DOHH2 (cell line): ENCODE results near the gene MAP2K6.

Experiments
- H3F3A ChIP-seq: fragments of 200-600 bp; sonication (generic), shearing (Covaris generic); 2 replicates; pipeline ENCODE4 v1.6.0; 2016; ENCODE audit warnings: antibody characterized with exemption, mild to moderate bottlenecking; ENCODE audit not compliant: control insufficient read depth, insufficient read depth
- H3K27ac ChIP-seq: fragments of 200-600 bp; sonication (generic); 2 replicates; pipeline ENCODE4 v1.5.1; 2014; ENCODE audit warnings: low read depth, mild to moderate bottlenecking, low read length, moderate library complexity
- H3K27me3 ChIP-seq: fragments of 200-600 bp; sonication (generic); 2 replicates; pipeline ENCODE4 v1.6.1; 2014; ENCODE audit warnings: mild to moderate bottlenecking, low read length, mixed read lengths; ENCODE audit not compliant: control insufficient read depth
- H3K36me3 ChIP-seq: fragments of 200-600 bp; sonication (generic); 2 replicates; pipeline ENCODE4 v1.6.1; 2014; ENCODE audit warnings: mild to moderate bottlenecking, low read length, moderate library complexity, mixed read lengths; ENCODE audit not compliant: control insufficient read depth
- H3K4me1 ChIP-seq: fragments of 200-600 bp; sonication (generic); 2 replicates; pipeline ENCODE4 v1.6.1; 2014; ENCODE audit warnings: mild to moderate bottlenecking, low read length, mixed read lengths; ENCODE audit not compliant: control insufficient read depth
- H3K4me2 ChIP-seq: fragments of 200-600 bp; sonication (generic); 2 replicates; pipeline ENCODE4 v1.6.0; 2014; ENCODE audit warnings: mild to moderate bottlenecking, low read length, moderate library complexity
- H3K4me3 ChIP-seq: fragments of 200-600 bp; sonication (generic); 2 replicates; pipeline ENCODE4 v1.5.1; 2014; ENCODE audit warnings: mild to moderate bottlenecking, low read length, mixed read lengths
- H3K79me2 ChIP-seq: fragments of 200-600 bp; sonication (generic); 2 replicates; pipeline ENCODE4 v1.6.1; 2014; ENCODE audit warnings: mild to moderate bottlenecking, low read length, mixed read lengths; ENCODE audit not compliant: control insufficient read depth
- H3K9me2 ChIP-seq: fragments of 200-600 bp; sonication (generic); replicated peaks from 2 replicates; pipeline ENCODE4 v1.6.1; 2014; ENCODE audit warnings: mild to moderate bottlenecking, low read length, mixed read lengths; ENCODE audit not compliant: control insufficient read depth
- H3K9me3 ChIP-seq: fragments of 200-600 bp; sonication (generic); 2 replicates; pipeline ENCODE4 v1.6.1; 2014; ENCODE audit warnings: antibody characterized with exemption, low read length, mixed read lengths; ENCODE audit not compliant: control insufficient read depth, insufficient read depth
- H4K20me1 ChIP-seq: fragments of 200-600 bp; sonication (generic); 2 replicates; pipeline ENCODE4 v1.6.0; 2014; ENCODE audit warnings: low read depth, mild to moderate bottlenecking, antibody characterized with exemption, low read length, moderate library complexity; ENCODE audit not compliant: control insufficient read depth, insufficient read depth
- EZH2phosphoT487 ChIP-seq: fragments of 200-600 bp; sonication (generic); IDR thresholded peaks from 2 replicates; pipeline ENCODE4 v1.6.1; 2017; ENCODE audit warnings: borderline replicate concordance, mild to moderate bottlenecking, antibody characterized with exemption, low read length, moderate library complexity, mixed read lengths
- TF ChIP-seq, protein P1 (sequence below): fragments of 200-600 bp; sonication (generic); IDR thresholded peaks from one replicate; pipeline ENCODE4 v1.5.1; 2014; ENCODE audit warnings: antibody characterized with exemption, mild to moderate bottlenecking, low read depth, low read length; ENCODE audit not compliant: poor library complexity, severe bottlenecking

MAP2K6 gene

GRCh38 chr17:69535016-69535570, 120.6 kb downstream of the MAP2K6 start:
- H4K20me1 ChIP-seq, result no peaks in the 10 kb centered on the region
- H3F3A ChIP-seq, result no peaks in the 10 kb centered on the region
- no peak overlapping the region for H3K27ac ChIP-seq
- TF ChIP-seq, protein P1, sequence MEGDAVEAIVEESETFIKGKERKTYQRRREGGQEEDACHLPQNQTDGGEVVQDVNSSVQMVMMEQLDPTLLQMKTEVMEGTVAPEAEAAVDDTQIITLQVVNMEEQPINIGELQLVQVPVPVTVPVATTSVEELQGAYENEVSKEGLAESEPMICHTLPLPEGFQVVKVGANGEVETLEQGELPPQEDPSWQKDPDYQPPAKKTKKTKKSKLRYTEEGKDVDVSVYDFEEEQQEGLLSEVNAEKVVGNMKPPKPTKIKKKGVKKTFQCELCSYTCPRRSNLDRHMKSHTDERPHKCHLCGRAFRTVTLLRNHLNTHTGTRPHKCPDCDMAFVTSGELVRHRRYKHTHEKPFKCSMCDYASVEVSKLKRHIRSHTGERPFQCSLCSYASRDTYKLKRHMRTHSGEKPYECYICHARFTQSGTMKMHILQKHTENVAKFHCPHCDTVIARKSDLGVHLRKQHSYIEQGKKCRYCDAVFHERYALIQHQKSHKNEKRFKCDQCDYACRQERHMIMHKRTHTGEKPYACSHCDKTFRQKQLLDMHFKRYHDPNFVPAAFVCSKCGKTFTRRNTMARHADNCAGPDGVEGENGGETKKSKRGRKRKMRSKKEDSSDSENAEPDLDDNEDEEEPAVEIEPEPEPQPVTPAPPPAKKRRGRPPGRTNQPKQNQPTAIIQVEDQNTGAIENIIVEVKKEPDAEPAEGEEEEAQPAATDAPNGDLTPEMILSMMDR, result no peak
- TF ChIP-seq EZH2phosphoT487, result no peak
- H3K9me2 ChIP-seq, result no peaks in the 10 kb centered on the region
- H3K4me1 ChIP-seq, result no peaks in the 10 kb centered on the region
- H3K4me2 ChIP-seq, result no peak overlapping the region
- H3K4me3 ChIP-seq, result no peak overlapping the region
- H3K9me3 ChIP-seq, result no peaks in the 10 kb centered on the region
- no peaks in the 10 kb centered on the region for H3K36me3 ChIP-seq
- no peaks in the 10 kb centered on the region for H3K27me3 ChIP-seq
- H3K79me2 ChIP-seq, result no peaks in the 10 kb centered on the region

- no peaks in the 10 kb centered on the region for H3F3A ChIP-seq
- no peaks in the 10 kb centered on the region for H3K4me1 ChIP-seq
- H3K27ac ChIP-seq, result no peak overlapping the region
- no peak overlapping the region for H3K4me2 ChIP-seq
- H3K27me3 ChIP-seq, result no peaks in the 10 kb centered on the region
- no peak overlapping the region for H3K4me3 ChIP-seq
- no peaks in the 10 kb centered on the region for H3K9me2 ChIP-seq
- no peaks in the 10 kb centered on the region for H3K9me3 ChIP-seq
- no peaks in the 10 kb centered on the region for H3K36me3 ChIP-seq
- no peaks in the 10 kb centered on the region for H3K79me2 ChIP-seq
- no peak for TF ChIP-seq EZH2phosphoT487
- TF ChIP-seq, protein P1, result no peak
- H4K20me1 ChIP-seq, result no peaks in the 10 kb centered on the region
These were observed 124.3 kb downstream of the MAP2K6 start for GRCh38 chr17:69538795-69539194.

DNA sequence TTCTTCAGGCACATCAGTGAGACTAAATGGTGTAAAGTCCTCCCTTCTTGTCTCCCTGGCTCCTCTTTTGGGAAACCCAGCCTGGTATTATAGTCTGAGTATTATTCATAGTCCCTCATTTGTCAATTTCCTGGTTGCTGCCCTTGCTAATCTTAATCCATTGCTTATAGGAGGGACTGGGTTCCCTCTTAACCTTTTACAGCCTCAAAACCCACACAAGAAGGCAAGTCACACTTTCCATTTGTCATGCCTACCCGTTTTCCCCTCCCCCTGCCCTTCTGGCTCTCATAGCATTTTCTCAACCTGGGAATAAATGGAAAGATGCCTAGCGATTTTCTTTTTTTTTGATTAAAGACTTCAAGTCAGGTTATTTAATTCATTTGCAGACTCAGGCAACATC, 124.8 kb downstream of the MAP2K6 start:
- TF ChIP-seq, protein P1, result no peak
- no peak for TF ChIP-seq EZH2phosphoT487
- no peaks in the 10 kb centered on the region for H3F3A ChIP-seq
- no peaks in the 10 kb centered on the region for H3K4me1 ChIP-seq
- H3K36me3 ChIP-seq, result no peaks in the 10 kb centered on the region
- no peaks in the 10 kb centered on the region for H4K20me1 ChIP-seq
- H3K79me2 ChIP-seq, result no peaks in the 10 kb centered on the region
- no peaks in the 10 kb centered on the region for H3K9me2 ChIP-seq
- no peak overlapping the region for H3K4me3 ChIP-seq
- no peaks in the 10 kb centered on the region for H3K9me3 ChIP-seq
- no peak overlapping the region for H3K27ac ChIP-seq
- no peaks in the 10 kb centered on the region for H3K27me3 ChIP-seq
- H3K4me2 ChIP-seq, result no peak overlapping the region
